GM21367 (cell line): ENCODE results near the gene BLZF1.
"Not testable (repeated sequence)": the region's sequence is repeated elsewhere in the genome, so short reads cannot be mapped to it uniquely, and the experiment has no call there.

Experiments used
- ATAC-seq: cut with Tn5 transposase; IDR thresholded peaks from one replicate; pipeline ENCODE4 v1.9.1; 2021; ENCODE audit not compliant: unreplicated experiment

The BLZF1 gene

GRCh38 chr1:169367686-169368405 lies at the start of gene BLZF1, which contains the start of gene NME7:
BLZF1 (plus strand) TSS chr1:169368195; CDS start chr1:169369523, 1,328 bp downstream.
NME7 (minus strand) TSS chr1:169367797; CDS start chr1:169367710, 87 bp downstream.
- ATAC-seq: peak; percentile 94

GRCh38 chr1:169318536-169319244 lies 49.3 kb upstream of the BLZF1 start:
- ATAC-seq: no peak

- no peak for ATAC-seq
These were observed 46.5 kb upstream of the BLZF1 start for GRCh38 chr1:169321539-169321938.

- ATAC-seq: no peak
These were observed 45.9 kb upstream of the BLZF1 start for GRCh38 chr1:169322138-169322537.

GRCh38 chr1:169325117-169325516 lies 42.9 kb upstream of the BLZF1 start:
- no peak for ATAC-seq

- peak; percentile 23 for ATAC-seq
These were observed 41.6 kb upstream of the BLZF1 start for GRCh38 chr1:169326261-169326955.

GRCh38 chr1:169326956-169327268 lies 41.1 kb upstream of the BLZF1 start:
- peak; percentile 95 for ATAC-seq

GRCh38 chr1:169327875-169328274 lies 40.1 kb upstream of the BLZF1 start:
- no peak for ATAC-seq

- no peak for ATAC-seq
These were observed 38.6 kb upstream of the BLZF1 start for GRCh38 chr1:169329383-169329782.

- no peak for ATAC-seq
These were observed 37.1 kb upstream of the BLZF1 start for GRCh38 chr1:169330927-169331326.

GRCh38 chr1:169334727-169335126 lies 33.3 kb upstream of the BLZF1 start:
- not testable (repeated sequence) for ATAC-seq

- not testable (repeated sequence) for ATAC-seq
These were observed 30.9 kb upstream of the BLZF1 start for GRCh38 chr1:169336947-169337715.

- no peak for ATAC-seq
These were observed 29.4 kb upstream of the BLZF1 start for GRCh38 chr1:169338617-169339016.

GRCh38 chr1:169339773-169340172 lies 28.2 kb upstream of the BLZF1 start:
- no peak for ATAC-seq

- ATAC-seq: no peak
These were observed 27.1 kb upstream of the BLZF1 start for GRCh38 chr1:169340882-169341281.

GRCh38 chr1:169342096-169342495 lies 25.9 kb upstream of the BLZF1 start:
- not testable (repeated sequence) for ATAC-seq

GRCh38 chr1:169345511-169345910 lies 22.5 kb upstream of the BLZF1 start:
- no peak for ATAC-seq

GRCh38 chr1:169346036-169346589 lies 21.9 kb upstream of the BLZF1 start:
- ATAC-seq: no peak

GRCh38 chr1:169347688-169348382 lies 20.2 kb upstream of the BLZF1 start:
- no peak for ATAC-seq

- no peak for ATAC-seq
These were observed 19.5 kb upstream of the BLZF1 start for GRCh38 chr1:169348383-169349036.
